Breast epithelium (tissue), 3 donors: Measurements from ENCODE around the gene PAQR6.

Source experiments
- POLR2A ChIP-seq: fragments of 450-650 bp; IDR thresholded peaks from one replicate; pipeline ENCODE4 v1.6.1; 2016; ENCODE audit warnings: antibody characterized with exemption, mild to moderate bottlenecking, moderate library complexity
- POLR2AphosphoS5 ChIP-seq, 3 donors: sonication (generic); formaldehyde crosslinking; IDR thresholded peaks; one replicate each; pipeline ENCODE4 v1.6.1; 2017; ENCODE audit warnings: antibody characterized with exemption in 3 of 3
- TF ChIP-seq, protein P1 (sequence below), 3 donors: fragments of 450-650 bp; IDR thresholded peaks; one replicate each; pipeline ENCODE4 v1.5.1; 2016 to 2017; ENCODE audit warnings: antibody characterized with exemption in 3 of 3, mild to moderate bottlenecking in 3 of 3, moderate library complexity in 3 of 3

DNA sequence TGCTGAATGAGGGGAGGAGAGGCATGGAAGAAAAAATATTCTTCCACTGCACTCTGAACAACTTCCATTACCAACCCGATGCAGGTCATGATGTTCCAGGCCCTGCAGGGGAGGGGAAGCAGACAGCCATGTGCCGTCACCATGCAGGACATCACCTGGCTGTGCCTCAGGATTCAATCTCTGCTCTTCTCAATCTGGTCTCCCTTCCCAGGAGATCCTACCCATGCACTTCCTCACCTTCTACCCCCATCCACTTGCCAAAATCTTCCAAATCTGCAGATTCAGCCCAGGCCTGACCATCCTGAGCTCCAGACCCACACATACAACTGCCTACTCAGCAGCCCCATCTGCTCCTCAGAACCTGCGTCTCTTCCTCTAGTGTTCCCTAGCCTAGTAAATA is 5.8 kb upstream of the PAQR6 start:
- TF ChIP-seq, protein P1, sequence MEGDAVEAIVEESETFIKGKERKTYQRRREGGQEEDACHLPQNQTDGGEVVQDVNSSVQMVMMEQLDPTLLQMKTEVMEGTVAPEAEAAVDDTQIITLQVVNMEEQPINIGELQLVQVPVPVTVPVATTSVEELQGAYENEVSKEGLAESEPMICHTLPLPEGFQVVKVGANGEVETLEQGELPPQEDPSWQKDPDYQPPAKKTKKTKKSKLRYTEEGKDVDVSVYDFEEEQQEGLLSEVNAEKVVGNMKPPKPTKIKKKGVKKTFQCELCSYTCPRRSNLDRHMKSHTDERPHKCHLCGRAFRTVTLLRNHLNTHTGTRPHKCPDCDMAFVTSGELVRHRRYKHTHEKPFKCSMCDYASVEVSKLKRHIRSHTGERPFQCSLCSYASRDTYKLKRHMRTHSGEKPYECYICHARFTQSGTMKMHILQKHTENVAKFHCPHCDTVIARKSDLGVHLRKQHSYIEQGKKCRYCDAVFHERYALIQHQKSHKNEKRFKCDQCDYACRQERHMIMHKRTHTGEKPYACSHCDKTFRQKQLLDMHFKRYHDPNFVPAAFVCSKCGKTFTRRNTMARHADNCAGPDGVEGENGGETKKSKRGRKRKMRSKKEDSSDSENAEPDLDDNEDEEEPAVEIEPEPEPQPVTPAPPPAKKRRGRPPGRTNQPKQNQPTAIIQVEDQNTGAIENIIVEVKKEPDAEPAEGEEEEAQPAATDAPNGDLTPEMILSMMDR (IDR thresholded peaks at IDR 0.05): no peak
- TF ChIP-seq POLR2AphosphoS5 (IDR thresholded peaks at IDR 0.05): no peak
- no peak for TF ChIP-seq POLR2A
